Lower leg skin (tissue), 3 donors: Measurements from ENCODE around the gene ZFX.

ENCODE experiments used
- CTCF ChIP-seq, 3 donors: fragments of 450-650 bp; IDR thresholded peaks; one replicate each; pipeline ENCODE4 v1.5.1; 2016; ENCODE audit warnings: antibody characterized with exemption in 3 of 3, mild to moderate bottlenecking in 3 of 3, moderate library complexity in 2 of 3
- POLR2A ChIP-seq, 2 donors: fragments of 450-650 bp; IDR thresholded peaks; one replicate each; pipeline ENCODE4 v1.6.1; 2016 to 2017; ENCODE audit warnings: antibody characterized with exemption in 2 of 2, mild to moderate bottlenecking in 1 of 2, moderate library complexity in 1 of 2

GRCh38 chrX:24219320-24219719 lies 69.8 kb downstream of the ZFX start:
- TF ChIP-seq CTCF (IDR thresholded peaks at IDR 0.05) = no peak
- TF ChIP-seq POLR2A (IDR thresholded peaks at IDR 0.05) = no peak
